H1 (cell line): ENCODE results near the gene STX18. TPM values are rescaled to one million over a fixed set of nuclear protein-coding genes. Genes with fewer than 3 reads are reported as not detected.

ENCODE experiments used
- CTCF ChIP-seq, 3 experiments: IDR thresholded peaks; 1 replicate in 2 of 3; 2 replicates in 1 of 3; pipeline versions ENCODE4 v1.5.1 to v1.6.1; 2011; ENCODE audit warnings: low read length in 3 of 3, mild to moderate bottlenecking in 3 of 3, inconsistent platforms in 2 of 3, low read depth in 1 of 3, moderate library complexity in 1 of 3; ENCODE audit not compliant: insufficient read depth in 1 of 3; ENCODE audit errors: control extremely low read depth in 1 of 3
- EP300 ChIP-seq, 2 experiments: IDR thresholded peaks; 1 replicate in 1 of 2; 2 replicates in 1 of 2; pipeline ENCODE4 v1.6.1; 2011 to 2012; ENCODE audit warnings: low read depth in 2 of 2, low read length in 2 of 2, mild to moderate bottlenecking in 2 of 2, borderline replicate concordance in 1 of 2, inconsistent platforms in 1 of 2, moderate library complexity in 1 of 2
- GTF2F1 ChIP-seq: IDR thresholded peaks from 2 replicates; pipeline ENCODE4 v1.6.1; 2012; ENCODE audit warnings: low read depth, low read length, improper control_type of control experiment, borderline replicate concordance
- NRF1 ChIP-seq: IDR thresholded peaks from 2 replicates; pipeline ENCODE4 v1.6.1; 2011; ENCODE audit warnings: mild to moderate bottlenecking, low read depth, low read length, improper control_type of control experiment
- POLR2A ChIP-seq, 2 experiments: IDR thresholded peaks; 1 replicate in 1 of 2; 2 replicates in 1 of 2; pipeline ENCODE4 v1.6.1; 2011; ENCODE audit warnings: low read depth in 2 of 2, low read length in 2 of 2, mild to moderate bottlenecking in 2 of 2; ENCODE audit errors: control extremely low read depth in 1 of 2
- SP1 ChIP-seq: IDR thresholded peaks from 2 replicates; pipeline ENCODE4 v1.6.1; 2011; ENCODE audit warnings: low read depth, low read length
- SRF ChIP-seq: IDR thresholded peaks from 2 replicates; pipeline ENCODE4 v1.6.1; 2011; ENCODE audit warnings: mild to moderate bottlenecking, low read depth, low read length, moderate library complexity
- USF2 ChIP-seq: IDR thresholded peaks from 2 replicates; pipeline ENCODE4 v1.6.1; 2011; ENCODE audit warnings: low read length, improper control_type of control experiment
- polyA plus RNA-seq, 7 experiments: library from polyadenylated mRNA; depleted of rRNA in 3 of 7; stranded (reverse) in 5 of 7; unstranded in 2 of 7; fragments of >200 nt in 5 of 7; fragments of 200-250 nt in 2 of 7; gene quantifications; 1 replicate in 5 of 7; 2 replicates in 1 of 7; 4 replicates in 1 of 7; pipeline versions ENCODE4 v1.2.1 to v1.2.3, GENCODE V29; 2011 to 2013; ENCODE audit warnings: missing spikeins in 2 of 7, mixed read lengths in 2 of 7
- total RNA-seq: library from RNA; stranded (reverse); fragmentation: NEBNext Ultra II Directional; extraction: Animal tissue kit (Norgen Biotek cat#: 25700); gene quantifications from 2 replicates; pipeline ENCODE4 v1.2.1, GENCODE V29; 2021
- TF ChIP-seq, protein P1 (sequence below): IDR thresholded peaks from 2 replicates; pipeline ENCODE4 v1.6.1; 2012; ENCODE audit warnings: low read length, inconsistent platforms

The STX18 gene
- total and polyA plus RNA-seq, 2 of the 8 experiments (the other 6 are each of a cell fraction or from before 2014, with no cell fraction given): 14.6 to 18.3 TPM

GRCh38 chr4:4394644-4395043 lies 147.2 kb downstream of the STX18 start (continued):
- TF ChIP-seq USF2: no peak
- TF ChIP-seq SP1: no peak
- TF ChIP-seq POLR2A (IDR thresholded peaks at IDR 0.05; ENCODE audit: control extremely low read depth in 1 of 2, low read depth in 2 of 2, low read length in 2 of 2): no peak
- no peak for TF ChIP-seq SRF
- no peak for TF ChIP-seq CTCF (IDR thresholded peaks at IDR 0.05; ENCODE audit: control extremely low read depth in 1 of 3, insufficient read depth in 1 of 3, low read depth in 1 of 3, low read length in 3 of 3)
- no peak for TF ChIP-seq GTF2F1
- TF ChIP-seq, protein P1, sequence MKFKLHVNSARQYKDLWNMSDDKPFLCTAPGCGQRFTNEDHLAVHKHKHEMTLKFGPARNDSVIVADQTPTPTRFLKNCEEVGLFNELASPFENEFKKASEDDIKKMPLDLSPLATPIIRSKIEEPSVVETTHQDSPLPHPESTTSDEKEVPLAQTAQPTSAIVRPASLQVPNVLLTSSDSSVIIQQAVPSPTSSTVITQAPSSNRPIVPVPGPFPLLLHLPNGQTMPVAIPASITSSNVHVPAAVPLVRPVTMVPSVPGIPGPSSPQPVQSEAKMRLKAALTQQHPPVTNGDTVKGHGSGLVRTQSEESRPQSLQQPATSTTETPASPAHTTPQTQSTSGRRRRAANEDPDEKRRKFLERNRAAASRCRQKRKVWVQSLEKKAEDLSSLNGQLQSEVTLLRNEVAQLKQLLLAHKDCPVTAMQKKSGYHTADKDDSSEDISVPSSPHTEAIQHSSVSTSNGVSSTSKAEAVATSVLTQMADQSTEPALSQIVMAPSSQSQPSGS: no peak
- TF ChIP-seq EP300 (IDR thresholded peaks at IDR 0.05; ENCODE audit: borderline replicate concordance in 1 of 2, low read depth in 2 of 2, low read length in 2 of 2): no peak
- no peak for TF ChIP-seq NRF1
